NK-92 (cell line): Measurements from ENCODE around the gene LRRC3.
"Not testable (repeated sequence)": the region's sequence is repeated elsewhere in the genome, so short reads cannot be mapped to it uniquely, and the experiment has no call there.

Source experiments
- DNase-seq: peaks from one replicate; lab custom pipeline; 2025; ENCODE audit not compliant: unreplicated experiment; lab: John Stamatoyannopoulos, UW

The LRRC3 gene

DNA sequence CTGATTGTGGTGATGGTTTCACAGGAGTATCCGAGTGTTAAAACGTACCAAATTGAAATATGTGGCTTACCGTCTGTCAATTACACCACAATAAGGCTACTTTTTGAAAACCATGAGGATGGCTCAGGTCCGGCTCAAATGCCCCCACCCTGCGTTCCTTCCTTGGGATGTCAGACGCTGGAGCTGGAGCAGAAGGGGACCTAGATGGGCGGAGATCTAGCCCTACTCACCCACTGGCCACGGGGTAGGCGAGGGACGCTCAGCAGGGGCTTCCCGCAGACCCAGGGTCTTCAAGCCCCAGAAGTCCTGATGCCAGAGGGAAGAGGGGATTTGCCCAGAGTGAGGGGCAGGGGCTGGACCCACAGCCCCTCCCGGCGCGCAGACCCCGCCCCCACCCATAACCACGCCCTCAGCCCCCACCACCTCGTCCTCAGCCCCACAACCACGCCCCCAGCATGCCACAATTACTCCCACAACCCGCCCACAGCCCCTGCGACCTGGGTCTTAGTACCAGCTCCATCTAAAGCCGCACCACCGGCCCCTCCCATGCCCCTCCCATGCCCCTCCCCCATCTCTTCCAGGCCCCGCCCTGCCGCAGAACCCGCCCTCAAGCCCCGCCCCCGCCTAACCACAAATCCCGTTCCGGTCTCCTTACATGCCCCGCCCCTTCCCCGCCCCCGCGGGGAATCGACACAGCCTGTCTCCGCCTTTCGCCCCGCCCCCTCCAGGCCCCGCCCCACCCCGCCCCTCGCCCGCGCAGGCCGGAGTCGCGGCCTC, at the start of gene LRRC3:
TSS of gene LRRC3 (plus strand) at position 764 of the 777 bp plus-strand sequence. CDS start 1,135 bp downstream, outside the sequence.
- no peak for DNase-seq

- DNase-seq = no peak
These were observed 49.1 kb upstream of the LRRC3 start for GRCh38 chr21:44405948-44406872.

GRCh38 chr21:44406953-44407352, 48.4 kb upstream of the LRRC3 start:
- no peak for DNase-seq

DNA sequence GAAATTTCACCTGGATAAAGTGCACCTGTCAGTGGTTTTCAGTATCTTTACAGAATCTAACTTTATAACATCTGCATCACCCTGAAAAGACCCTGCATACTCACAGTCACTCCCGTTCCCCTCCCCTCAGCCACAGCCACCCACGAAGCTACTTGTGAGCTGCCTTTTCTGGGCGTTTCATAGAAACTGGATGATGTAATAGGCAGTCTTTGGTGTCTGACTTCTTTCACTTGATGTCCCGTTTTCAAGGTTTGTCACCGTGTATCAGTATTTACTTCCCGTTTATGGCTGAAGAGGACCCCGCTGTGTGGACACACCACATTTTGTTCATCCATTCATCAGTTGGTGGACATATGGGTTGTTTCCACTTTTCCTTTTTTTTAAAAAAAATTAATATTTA, 47.8 kb upstream of the LRRC3 start:
- no peak for DNase-seq

DNA sequence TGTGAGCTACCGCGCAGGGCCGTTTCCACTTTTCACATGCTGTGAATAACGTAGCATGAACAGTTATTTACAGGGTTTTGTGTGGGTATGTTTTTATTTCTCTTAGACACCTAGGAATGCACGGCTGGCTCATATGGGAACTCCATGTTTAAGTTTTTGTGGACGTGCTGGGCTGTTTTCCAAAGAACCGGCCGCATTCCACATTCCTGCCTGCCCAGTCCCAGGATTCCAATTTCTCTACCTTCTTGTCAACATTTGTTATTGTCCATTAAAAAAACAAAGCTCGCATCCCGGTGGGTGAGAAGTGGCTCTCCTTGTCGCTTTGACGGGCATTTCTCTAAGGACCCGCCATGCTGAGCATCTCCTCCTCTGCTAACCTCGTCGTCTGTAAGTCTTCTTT, 47.1 kb upstream of the LRRC3 start:
- no peak for DNase-seq

DNA sequence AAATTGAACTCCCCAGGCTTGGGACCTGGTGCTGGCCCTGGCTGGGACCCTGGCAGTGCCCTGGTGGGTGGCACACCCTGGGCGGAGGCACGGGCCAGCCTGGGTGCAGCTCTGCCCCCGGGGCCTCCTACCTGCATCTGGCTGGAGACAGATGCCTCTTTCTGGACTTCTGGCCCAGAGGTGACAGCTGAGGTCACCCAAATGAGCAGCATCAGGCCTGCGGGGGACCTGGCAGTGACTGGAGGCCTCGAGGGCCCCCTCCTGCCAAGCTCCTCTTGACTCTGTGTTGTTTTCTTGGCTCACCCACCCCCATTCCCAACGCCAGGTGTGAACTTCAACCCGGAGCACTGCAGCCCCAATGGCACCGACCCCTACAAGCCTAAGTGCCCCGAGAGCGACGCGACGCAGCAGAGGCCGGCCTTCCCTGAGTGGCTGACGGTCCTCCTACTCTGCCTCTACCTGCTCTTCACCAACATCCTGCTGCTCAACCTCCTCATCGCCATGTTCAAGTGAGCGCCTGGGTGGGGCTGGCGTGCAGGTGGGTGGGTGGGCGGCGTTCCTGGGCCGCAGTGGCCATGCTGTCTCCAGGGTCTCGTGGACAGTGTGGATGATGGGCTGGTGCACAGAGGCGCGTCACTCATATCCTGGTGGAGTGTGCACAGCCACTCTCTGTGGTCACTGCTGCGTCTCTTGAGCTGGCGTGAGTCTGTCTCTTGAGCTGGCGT, 41.6 kb upstream of the LRRC3 start:
- DNase-seq = no peak

DNA sequence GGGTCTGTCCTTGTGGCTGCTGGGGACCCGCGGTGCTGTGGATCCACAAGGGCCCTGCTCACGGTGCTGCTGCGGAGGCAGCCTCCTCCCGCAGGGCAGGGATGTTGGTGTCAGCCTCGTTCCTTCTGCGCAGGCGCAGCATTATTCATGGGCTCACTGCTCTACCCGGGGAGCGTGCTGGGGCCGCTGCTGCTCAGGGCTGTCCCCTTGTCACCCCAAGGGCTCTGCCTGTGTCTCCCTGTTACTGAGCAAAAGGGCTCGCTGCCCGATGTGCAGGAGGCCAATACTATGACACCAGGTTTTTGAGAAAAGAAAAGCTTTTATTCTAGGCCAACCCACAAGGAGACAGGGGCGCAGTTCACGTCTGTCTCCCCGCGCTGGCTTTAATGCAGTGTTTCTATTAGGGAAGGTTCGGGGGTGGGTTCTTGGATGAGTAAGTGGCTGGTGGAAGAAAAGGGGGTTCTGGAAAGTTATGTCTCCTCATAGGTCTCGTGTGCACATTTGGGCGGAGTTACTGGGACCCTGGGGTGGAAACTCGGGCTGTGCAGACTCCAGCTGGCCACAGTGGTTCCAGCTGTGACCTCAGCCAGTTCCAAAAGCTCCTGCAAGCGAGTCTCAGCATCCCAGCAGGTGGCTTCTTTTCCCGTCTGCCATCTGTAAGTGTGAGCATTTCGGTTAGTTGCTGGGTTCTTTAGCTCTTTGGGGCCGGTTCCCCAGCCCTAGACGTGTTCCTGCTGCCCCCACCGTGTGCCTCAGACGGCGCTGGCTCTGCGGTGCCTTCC, 40.8 kb upstream of the LRRC3 start:
- no peak for DNase-seq

DNA sequence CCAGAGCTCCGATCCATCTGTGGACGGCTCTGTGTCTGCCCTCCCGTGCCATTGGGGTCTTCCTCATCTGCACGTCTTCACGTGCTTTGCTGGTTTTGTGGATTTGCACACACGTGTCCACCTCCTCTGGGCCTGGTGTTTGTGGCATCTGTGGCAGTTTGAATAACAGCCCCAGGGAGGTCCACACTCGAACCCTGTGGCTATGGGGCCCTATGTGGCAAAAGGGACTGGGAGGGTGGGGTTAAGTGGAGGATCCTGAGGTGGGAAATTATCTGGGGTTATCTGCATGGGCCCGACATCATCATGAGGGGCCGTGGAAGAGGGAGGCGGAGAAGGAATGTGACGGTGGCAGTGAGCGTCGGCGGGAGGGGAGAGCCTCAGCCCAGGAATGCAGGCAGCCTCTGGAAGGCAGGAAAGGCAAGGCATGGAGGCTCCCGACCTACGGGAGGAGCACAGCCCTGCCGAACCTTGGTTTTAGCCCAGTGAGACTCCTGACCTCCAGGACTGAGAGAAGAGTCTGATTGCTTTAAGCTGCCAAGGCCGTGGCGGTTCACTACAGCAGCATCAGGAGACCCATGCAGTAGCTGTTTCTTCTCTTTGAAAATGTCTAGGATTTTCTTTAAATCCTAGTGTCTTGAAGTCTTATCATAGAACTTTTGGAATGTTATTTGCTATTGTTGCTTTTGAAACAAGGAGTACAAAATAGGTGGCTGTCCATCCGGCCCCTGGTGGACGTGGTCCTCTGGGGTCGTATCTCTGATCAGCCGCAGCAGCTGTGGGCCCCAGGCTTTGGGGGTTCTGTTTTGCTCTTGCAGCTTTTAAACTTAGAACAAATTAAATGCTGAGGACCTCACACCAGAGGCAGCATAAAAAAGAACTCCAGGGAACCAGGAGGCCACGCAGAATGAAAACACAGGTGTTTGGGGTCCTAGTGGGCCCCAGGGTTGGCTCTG, 40.0 kb upstream of the LRRC3 start:
- DNase-seq = no peak

DNA sequence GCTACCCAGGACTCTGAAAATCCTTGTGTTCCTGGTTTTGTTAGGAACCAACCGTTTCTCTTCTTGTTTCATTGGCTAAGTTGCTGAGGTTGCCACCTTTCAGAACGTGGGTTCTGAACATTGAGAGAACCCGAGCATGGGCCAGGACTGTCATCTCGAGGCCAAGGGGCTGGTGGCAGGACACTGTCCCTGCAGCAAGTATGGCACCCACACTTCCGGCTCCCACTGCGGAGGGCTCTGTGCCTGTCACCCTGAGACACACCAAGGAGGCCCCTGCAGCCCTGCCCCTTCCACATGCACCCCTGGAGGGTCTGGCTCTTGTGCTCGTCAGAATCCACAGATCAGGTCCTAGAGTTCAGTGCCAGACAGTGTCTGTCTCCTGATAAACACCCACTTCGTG, 39.1 kb upstream of the LRRC3 start:
- DNase-seq = no peak

GRCh38 chr21:44417621-44418107, 37.6 kb upstream of the LRRC3 start:
- DNase-seq = not testable (repeated sequence)

- DNase-seq = no peak
These were observed 37.0 kb upstream of the LRRC3 start for GRCh38 chr21:44418108-44418875.

- DNase-seq = no peak
These were observed 36.5 kb upstream of the LRRC3 start for GRCh38 chr21:44418876-44419230.

- DNase-seq = no peak
These were observed 35.6 kb upstream of the LRRC3 start for GRCh38 chr21:44419679-44420078.

- DNase-seq = no peak
These were observed 34.7 kb upstream of the LRRC3 start for GRCh38 chr21:44420416-44421205.

DNA sequence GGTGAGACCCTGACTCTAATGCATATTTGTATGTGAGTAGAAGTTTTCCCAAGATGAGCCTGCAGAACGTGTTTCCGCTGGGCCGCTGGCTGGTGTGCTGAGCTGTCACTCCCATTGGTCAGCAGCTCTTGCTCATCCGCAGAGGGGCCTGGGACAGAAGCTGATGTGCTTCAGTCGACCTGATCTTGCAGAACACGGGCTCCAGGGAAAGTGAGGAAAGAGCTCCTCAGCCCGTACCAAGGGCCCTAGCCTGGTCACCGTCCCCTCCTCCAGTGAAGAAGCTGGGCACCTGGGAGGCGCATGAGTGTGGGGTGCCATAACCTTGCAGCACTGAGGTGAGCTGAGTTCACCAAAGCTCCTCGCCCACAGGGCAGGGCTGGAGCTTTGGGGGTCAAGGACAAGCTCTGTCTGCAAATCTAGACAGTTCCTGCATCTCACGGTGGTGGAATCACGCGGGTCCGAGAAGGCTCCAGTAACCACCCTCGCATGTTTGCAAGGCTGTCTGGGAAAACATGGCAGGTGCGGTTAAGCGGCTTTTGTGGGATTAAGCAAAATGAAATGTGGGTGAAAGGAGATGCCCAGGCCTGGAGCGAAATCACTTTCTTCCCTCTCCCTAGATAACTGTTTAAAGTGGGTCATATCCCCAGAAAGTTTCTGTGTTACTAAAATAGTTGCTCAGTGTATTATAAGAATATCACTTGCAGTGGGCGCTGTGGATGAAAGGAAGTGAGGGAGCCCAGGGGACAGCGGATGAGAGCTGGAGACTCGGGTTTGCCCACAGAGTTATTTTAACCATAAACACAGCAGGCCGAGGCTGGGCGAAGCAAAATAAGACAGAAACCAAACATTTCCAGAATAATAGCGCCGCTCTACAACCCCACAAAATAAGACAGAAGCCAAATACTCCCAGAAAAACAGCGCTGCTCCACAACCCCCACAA, 33.1 kb upstream of the LRRC3 start:
- no peak for DNase-seq

GRCh38 chr21:44423312-44423821, 31.9 kb upstream of the LRRC3 start:
- no peak for DNase-seq
